ENCODE data around the gene GRK6. TPM values are rescaled to one million over a fixed set of nuclear protein-coding genes. Genes with fewer than 3 reads are reported as not detected.

The GRK6 gene
- 87.7 and 94.2 TPM in 2 replicates for total RNA-seq (2014; rRNA removed; shearing (Covaris generic))

- DNase-seq (ENCODE audit: low spot score) = peak; percentile 55
Measured at GRCh38 chr5:177426566-177427210, at the start of gene GRK6. TSS of gene GRK6 (plus strand) at chr5:177426676. CDS start at chr5:177426846, 170 bp downstream.

- no peak for DNase-seq (ENCODE audit: low spot score)
Measured at GRCh38 chr5:177377851-177378776, 48.4 kb upstream of the GRK6 start.

GRCh38 chr5:177378884-177379883, 47.3 kb upstream of the GRK6 start:
- peak; percentile 74 for DNase-seq (ENCODE audit: low spot score)

GRCh38 chr5:177380805-177381126, 45.7 kb upstream of the GRK6 start:
- no peak for DNase-seq (ENCODE audit: low spot score)

GRCh38 chr5:177382423-177383029, 44.0 kb upstream of the GRK6 start:
- peak; percentile 57 for DNase-seq (ENCODE audit: low spot score)

- DNase-seq (ENCODE audit: low spot score) = no peak
Measured at GRCh38 chr5:177383181-177383580, 43.3 kb upstream of the GRK6 start.

GRCh38 chr5:177384134-177384533, 42.3 kb upstream of the GRK6 start, which contains the start of gene SLC34A1:
TSS of gene SLC34A1 (plus strand) at chr5:177384434. CDS start at chr5:177385742, 1,308 bp downstream.
- DNase-seq (ENCODE audit: low spot score) = no peak

GRCh38 chr5:177385720-177386119, 40.8 kb upstream of the GRK6 start:
- no peak for DNase-seq (ENCODE audit: low spot score)

GRCh38 chr5:177386542-177386941, 39.9 kb upstream of the GRK6 start:
- no peak for DNase-seq (ENCODE audit: low spot score)

GRCh38 chr5:177387405-177387804, 39.1 kb upstream of the GRK6 start:
- no peak for DNase-seq (ENCODE audit: low spot score)

GRCh38 chr5:177388521-177389052, 37.9 kb upstream of the GRK6 start:
- no peak for DNase-seq (ENCODE audit: low spot score)

- DNase-seq (ENCODE audit: low spot score) = peak; percentile 64
Measured at GRCh38 chr5:177389241-177390169, 37.0 kb upstream of the GRK6 start.

GRCh38 chr5:177390363-177391300, 35.8 kb upstream of the GRK6 start:
- DNase-seq (ENCODE audit: low spot score) = peak; percentile 95

- DNase-seq (ENCODE audit: low spot score) = no peak
Measured at GRCh38 chr5:177392765-177393164, 33.7 kb upstream of the GRK6 start.

GRCh38 chr5:177393206-177393765, 33.2 kb upstream of the GRK6 start:
- DNase-seq (ENCODE audit: low spot score) = no peak

GRCh38 chr5:177393990-177394389, 32.5 kb upstream of the GRK6 start:
- DNase-seq (ENCODE audit: low spot score) = no peak

- DNase-seq (ENCODE audit: low spot score) = no peak
Measured at GRCh38 chr5:177396078-177396477, 30.4 kb upstream of the GRK6 start.

- no peak for DNase-seq (ENCODE audit: low spot score)
Measured at GRCh38 chr5:177396807-177397206, 29.7 kb upstream of the GRK6 start.

All from HT-29 (cell line).